C4-2B (cell line): ENCODE measurements around the gene TSC22D4.

Experiments used
- H3K27ac ChIP-seq: fragments of 450-650 bp; 2 replicates; pipeline ENCODE4 v1.5.1; 2017
- ZFX ChIP-seq: fragments of 450-650 bp; IDR thresholded peaks from 2 replicates; pipeline ENCODE4 v1.6.1; 2017
- TF ChIP-seq, protein P1 (sequence below): fragments of 450-650 bp; conservative IDR thresholded peaks from 2 replicates; pipeline ENCODE4 v1.5.1; 2017; ENCODE audit warnings: mild to moderate bottlenecking

TSC22D4 gene

DNA sequence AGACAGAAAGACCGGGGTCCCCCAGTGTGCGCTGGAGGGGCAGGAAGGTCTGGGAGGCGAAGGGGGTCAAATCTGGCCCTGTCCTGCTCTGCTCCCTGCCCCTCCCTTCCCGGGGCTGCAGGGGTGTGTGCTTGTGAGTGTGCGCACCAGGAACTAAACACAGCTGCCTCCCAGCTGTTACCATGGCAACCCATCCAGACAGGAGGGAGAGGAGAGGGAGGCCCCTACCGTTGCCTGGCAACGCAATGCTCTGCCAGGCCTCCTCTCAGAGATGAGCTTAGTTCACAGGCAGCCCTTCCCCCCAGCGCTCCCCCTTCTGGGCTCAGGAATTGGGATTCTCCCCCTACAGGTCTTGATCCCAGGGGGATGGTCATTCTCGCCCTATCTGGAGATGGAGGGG, 10.8 kb upstream of the TSC22D4 start:
- no peak overlapping the region for H3K27ac ChIP-seq
- TF ChIP-seq, protein P1, sequence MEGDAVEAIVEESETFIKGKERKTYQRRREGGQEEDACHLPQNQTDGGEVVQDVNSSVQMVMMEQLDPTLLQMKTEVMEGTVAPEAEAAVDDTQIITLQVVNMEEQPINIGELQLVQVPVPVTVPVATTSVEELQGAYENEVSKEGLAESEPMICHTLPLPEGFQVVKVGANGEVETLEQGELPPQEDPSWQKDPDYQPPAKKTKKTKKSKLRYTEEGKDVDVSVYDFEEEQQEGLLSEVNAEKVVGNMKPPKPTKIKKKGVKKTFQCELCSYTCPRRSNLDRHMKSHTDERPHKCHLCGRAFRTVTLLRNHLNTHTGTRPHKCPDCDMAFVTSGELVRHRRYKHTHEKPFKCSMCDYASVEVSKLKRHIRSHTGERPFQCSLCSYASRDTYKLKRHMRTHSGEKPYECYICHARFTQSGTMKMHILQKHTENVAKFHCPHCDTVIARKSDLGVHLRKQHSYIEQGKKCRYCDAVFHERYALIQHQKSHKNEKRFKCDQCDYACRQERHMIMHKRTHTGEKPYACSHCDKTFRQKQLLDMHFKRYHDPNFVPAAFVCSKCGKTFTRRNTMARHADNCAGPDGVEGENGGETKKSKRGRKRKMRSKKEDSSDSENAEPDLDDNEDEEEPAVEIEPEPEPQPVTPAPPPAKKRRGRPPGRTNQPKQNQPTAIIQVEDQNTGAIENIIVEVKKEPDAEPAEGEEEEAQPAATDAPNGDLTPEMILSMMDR, result no peak
- no peak for TF ChIP-seq ZFX

DNA sequence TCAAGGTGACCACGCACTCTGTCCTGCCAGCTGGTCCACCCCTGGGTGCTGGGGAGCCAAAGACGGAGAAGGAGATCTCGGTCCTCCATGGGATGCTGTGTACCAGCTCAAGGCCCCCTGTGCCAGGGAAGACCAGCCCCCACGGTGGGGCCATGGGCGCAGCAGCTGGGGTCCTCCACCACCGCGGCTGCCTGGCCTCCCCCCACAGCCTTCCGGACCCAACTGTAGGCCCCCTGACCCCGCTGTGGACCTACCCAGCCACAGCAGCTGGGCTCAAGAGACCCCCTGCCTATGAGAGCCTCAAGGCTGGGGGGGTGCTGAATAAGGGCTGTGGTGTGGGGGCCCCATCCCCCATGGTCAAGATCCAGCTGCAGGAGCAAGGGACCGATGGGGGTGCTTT, 10.1 kb upstream of the TSC22D4 start:
- TF ChIP-seq, protein P1, result no peak
- TF ChIP-seq ZFX, result no peak
- H3K27ac ChIP-seq, result no peak overlapping the region

DNA sequence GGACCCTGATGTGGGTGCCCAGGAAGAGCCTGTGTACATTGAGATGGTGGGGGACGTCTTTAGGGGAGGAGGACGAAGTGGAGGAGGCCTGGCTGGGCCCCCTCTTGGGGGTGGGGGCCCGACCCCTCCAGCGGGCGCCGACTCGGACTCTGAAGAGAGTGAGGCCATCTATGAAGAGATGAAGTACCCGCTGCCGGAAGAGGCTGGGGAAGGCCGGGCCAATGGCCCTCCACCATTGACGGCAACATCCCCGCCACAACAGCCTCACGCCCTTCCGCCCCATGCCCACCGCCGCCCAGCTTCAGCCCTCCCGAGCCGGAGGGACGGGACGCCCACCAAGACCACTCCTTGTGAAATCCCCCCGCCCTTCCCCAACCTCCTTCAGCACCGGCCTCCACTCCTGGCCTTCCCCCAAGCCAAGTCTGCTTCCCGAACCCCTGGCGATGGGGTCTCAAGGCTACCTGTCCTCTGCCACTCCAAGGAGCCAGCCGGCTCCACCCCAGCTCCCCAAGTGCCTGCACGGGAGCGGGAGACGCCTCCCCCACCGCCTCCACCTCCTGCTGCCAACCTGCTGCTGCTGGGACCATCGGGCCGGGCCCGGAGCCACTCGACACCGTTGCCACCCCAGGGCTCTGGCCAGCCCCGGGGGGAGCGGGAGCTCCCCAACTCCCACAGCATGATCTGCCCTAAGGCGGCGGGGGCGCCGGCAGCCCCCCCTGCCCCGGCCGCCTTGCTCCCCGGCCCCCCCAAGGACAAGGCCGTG, 9.5 kb upstream of the TSC22D4 start:
- no peak for TF ChIP-seq ZFX
- TF ChIP-seq, protein P1, result no peak
- H3K27ac ChIP-seq, result no peak overlapping the region

DNA sequence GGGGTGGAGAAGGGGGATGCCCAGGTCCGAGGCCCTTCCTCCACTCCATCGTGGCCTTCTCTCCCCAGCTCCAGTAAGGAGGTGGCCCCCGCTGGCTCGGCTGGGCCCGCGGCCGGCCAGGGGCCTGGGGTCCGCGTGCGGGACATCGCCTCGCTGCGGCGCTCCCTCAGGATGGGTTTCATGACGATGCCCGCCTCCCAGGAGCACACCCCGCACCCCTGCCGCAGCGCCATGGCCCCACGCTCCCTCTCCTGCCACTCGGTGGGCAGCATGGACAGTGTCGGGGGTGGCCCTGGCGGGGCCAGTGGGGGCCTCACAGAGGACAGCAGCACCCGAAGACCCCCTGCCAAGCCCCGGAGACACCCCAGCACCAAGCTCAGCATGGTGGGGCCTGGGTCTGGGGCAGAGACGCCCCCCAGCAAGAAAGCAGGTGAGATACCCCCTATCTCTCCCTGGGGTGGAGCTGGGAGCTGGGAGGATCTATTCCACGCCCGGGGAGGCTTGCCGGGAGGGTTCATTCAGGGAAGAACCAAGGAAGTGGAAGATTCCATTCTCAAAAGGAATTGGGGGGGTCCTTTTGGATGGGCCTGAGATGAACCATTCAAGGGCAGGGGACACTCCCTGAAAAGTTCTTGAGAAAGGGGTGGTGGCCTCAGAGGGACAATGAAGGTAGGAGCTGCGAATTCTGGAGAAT, 7.9 kb upstream of the TSC22D4 start:
- no peak overlapping the region for H3K27ac ChIP-seq

DNA sequence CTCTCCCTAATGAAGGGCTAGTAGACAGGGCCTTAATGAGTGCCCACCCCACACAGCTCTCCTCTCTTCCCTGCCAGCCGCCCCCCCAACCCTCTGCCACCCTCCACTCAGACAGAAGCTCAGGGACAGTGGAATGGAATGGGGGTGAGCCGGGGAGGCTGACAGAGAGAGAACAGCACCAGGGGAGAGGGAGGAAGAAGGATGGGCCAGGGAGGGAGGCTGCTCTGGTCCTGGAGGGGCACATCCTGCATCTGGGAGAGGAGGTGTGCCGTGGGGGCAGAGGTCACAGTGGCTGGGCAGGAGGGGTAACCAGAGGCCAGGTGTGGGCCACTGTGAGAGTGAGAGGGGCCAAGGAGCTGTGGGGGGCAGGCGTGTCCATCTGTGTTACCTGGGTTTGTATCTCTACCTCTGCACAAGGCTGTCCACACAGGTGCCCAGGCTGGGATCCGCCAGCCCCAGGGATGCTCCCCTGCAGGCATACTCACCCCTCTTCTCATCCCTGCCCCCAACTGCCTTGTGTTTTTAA, 7.2 kb upstream of the TSC22D4 start:
- TF ChIP-seq ZFX, result no peak
- TF ChIP-seq, protein P1, result no peak
- H3K27ac ChIP-seq, result no peak overlapping the region

More for the DNA sequence above, 7.9 kb upstream of the TSC22D4 start:
- TF ChIP-seq, protein P1, result no peak
- no peak for TF ChIP-seq ZFX

DNA sequence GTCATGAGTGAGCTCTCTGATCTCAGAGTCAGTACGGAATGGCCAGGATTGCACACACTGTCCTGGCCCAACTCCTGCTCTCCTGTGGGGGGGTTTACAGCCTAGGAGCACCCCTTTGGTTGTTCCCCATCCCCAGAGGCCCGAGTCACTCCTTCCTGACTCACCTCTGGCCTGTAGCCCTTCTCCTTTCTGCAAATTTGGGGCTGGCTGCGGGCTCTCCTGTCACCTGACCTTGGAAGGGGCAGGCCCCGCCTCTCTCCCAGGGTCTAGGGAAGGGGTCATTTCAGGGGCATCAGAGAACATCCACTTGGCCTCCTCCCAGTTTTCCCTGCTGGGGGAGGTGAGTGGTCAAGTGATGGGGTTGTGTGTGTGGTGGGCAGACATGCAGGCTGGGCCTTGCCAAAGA, 6.5 kb upstream of the TSC22D4 start:
- H3K27ac ChIP-seq, result no peak overlapping the region
- TF ChIP-seq, protein P1, result no peak
- no peak for TF ChIP-seq ZFX

DNA sequence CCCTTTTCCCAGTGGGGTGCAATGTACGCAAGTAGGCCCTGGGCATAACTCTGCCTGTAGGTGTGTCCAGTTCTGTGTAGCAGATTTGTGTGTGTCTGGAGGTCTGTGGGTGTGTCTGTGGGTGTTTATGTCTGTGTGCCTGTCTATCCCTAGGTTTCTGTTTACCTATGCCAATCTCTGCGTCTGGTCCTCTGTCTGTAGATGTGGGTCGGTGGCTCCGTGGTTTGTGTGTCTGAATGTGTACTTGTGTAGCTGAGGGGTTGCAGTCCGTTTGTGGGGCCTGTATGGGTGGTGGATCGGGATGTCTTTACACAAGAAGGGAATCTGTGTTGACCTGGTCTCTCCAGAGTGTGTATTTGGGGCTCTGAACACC, 5.6 kb upstream of the TSC22D4 start:
- no peak overlapping the region for H3K27ac ChIP-seq
- no peak for TF ChIP-seq ZFX
- TF ChIP-seq, protein P1, result no peak
